Peyer's patch (tissue), 4 donors: Measurements from ENCODE around the gene PFN2. TPM values are rescaled to one million over a fixed set of nuclear protein-coding genes. Genes with fewer than 3 reads are reported as not detected.

ENCODE experiments used
- DNase-seq, 3 donors: peaks; one replicate each; pipeline ENCODE4 v3.0.0-alpha.2; 2017 to 2019
- H3K27ac ChIP-seq, 4 donors: fragments of 200-600 bp; sonication (generic); one replicate each; pipeline ENCODE4 v1.5.1; 2016 to 2019
- H3K27me3 ChIP-seq, 2 donors: fragments of 200-600 bp; sonication (generic); one replicate each; pipeline ENCODE4 v1.5.1; 2019
- H3K36me3 ChIP-seq, 3 donors: fragments of 200-600 bp; sonication (generic); one replicate each; pipeline ENCODE4 v1.5.1; 2016 to 2019
- H3K4me1 ChIP-seq, 4 donors: fragments of 200-600 bp; sonication (generic); one replicate each; pipeline ENCODE4 v1.5.1; 2016 to 2019
- H3K4me3 ChIP-seq, 4 donors: fragments of 200-600 bp; sonication (generic); 1 replicate in 3 of 4; 2 replicates in 1 of 4; pipeline ENCODE4 v1.5.1; 2016 to 2019; ENCODE audit warnings: mild to moderate bottlenecking in 1 of 4
- H3K9me3 ChIP-seq, 4 donors: fragments of 200-600 bp; sonication (generic); one replicate each; pipeline ENCODE4 v1.5.1; 2016 to 2019; ENCODE audit warnings: mild to moderate bottlenecking in 1 of 4
- POLR2A ChIP-seq, 2 donors: fragments of 450-650 bp; IDR thresholded peaks; one replicate each; pipeline ENCODE4 v1.5.1; 2017; ENCODE audit warnings: antibody characterized with exemption in 2 of 2, mild to moderate bottlenecking in 2 of 2, moderate library complexity in 2 of 2
- total RNA-seq, 4 donors: library from RNA; depleted of rRNA; stranded (reverse); fragments of >200 nt; gene quantifications; one replicate each; pipeline ENCODE4 v1.1.0, GENCODE V29; 2016
- TF ChIP-seq, protein P1 (sequence below), 6 experiments: fragments of 450-650 bp in 4 of 6; fragments of 200-600 bp in 2 of 6; sonication (generic) in 1 of 6; IDR thresholded peaks; one replicate each; pipeline ENCODE4 v1.5.1; 2017 to 2019; ENCODE audit warnings: antibody characterized with exemption in 6 of 6, mild to moderate bottlenecking in 3 of 6, moderate library complexity in 1 of 6

The PFN2 gene, protein sequence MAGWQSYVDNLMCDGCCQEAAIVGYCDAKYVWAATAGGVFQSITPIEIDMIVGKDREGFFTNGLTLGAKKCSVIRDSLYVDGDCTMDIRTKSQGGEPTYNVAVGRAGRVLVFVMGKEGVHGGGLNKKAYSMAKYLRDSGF
- total RNA-seq, result 10 to 100 TPM; 39.6 to 69.6 (median 60.9) TPM

DNA sequence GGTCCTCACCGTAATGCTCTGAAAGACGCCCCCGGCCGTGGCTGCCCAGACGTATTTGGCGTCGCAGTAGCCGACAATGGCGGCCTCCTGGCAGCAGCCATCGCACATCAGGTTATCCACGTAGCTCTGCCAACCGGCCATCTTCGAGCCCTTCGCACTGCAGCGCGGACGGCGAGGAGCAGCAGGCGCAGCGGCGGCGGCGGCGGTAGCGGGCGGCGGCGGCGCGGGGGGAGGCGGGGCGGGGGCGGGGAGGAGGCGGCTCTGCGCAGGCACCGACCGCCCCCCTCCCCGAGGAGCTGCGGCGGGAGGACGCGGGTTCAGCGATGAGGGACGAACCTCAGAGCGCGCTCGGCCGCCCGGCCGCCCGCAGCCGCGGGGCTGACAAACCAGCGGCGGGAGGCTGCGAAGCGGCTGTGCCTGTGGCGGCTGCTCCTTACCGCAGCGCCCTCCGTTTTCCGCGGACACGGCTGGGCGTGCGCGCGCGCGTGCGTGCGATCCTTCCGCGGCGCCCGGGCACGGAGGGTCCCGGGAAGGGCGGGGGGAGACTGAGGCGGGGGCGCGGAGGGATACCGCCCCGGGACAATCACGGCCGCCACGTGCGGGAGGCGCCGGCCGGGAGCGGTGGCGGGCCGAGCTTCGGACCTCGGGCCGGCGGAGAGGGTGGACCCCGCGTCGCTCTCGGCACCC, at the start of gene PFN2:
Gene PFN2 (minus strand): TSS at position 180 of the 687 bp plus-strand sequence. CDS start 39 bp downstream, at position 141.
- no peaks in the 10 kb centered on the region for H3K27me3 ChIP-seq
- H3K27ac ChIP-seq, result peak within 1 kb of the TSS; percentile 71 to 92 (median 84)
- no peaks in the 10 kb centered on the region for H3K36me3 ChIP-seq
- peak; percentile 16 to 22 for TF ChIP-seq POLR2A (IDR thresholded peaks at IDR 0.05)
- TF ChIP-seq, protein P1, sequence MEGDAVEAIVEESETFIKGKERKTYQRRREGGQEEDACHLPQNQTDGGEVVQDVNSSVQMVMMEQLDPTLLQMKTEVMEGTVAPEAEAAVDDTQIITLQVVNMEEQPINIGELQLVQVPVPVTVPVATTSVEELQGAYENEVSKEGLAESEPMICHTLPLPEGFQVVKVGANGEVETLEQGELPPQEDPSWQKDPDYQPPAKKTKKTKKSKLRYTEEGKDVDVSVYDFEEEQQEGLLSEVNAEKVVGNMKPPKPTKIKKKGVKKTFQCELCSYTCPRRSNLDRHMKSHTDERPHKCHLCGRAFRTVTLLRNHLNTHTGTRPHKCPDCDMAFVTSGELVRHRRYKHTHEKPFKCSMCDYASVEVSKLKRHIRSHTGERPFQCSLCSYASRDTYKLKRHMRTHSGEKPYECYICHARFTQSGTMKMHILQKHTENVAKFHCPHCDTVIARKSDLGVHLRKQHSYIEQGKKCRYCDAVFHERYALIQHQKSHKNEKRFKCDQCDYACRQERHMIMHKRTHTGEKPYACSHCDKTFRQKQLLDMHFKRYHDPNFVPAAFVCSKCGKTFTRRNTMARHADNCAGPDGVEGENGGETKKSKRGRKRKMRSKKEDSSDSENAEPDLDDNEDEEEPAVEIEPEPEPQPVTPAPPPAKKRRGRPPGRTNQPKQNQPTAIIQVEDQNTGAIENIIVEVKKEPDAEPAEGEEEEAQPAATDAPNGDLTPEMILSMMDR (IDR thresholded peaks at IDR 0.05), result peak in 1 of 6 experiments; percentile 2
- peaks cover 0 to 20% (median 5%) of the 10 kb centered on the region in 4 donors for H3K4me1 ChIP-seq
- H3K9me3 ChIP-seq, result no peaks in the 10 kb centered on the region
- peak within 1 kb of the TSS; percentile 72 to 96 (median 86) for H3K4me3 ChIP-seq
- DNase-seq, result peak; percentile 31 to 83 (median 76)

DNA sequence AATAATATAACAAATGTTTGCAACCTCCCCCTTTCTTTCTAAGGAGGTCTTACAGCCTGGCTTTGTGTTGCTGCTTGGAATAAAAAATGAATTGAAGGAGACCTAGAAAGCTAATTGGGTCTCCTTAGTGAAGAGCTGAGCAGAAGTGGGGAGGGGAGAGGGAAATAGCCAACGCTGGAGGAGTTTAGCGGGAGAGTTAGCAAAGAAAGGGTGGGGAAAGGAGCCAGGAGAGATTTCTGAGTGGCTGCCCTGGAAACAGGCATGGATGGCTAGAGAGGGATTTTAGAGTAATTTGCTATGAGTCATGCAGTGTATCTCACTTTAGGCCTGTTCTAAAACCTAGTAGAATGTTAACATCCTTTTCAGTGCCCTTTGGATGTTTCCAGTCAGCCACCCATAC, 45.2 kb upstream of the PFN2 start:
- no peak overlapping the region for H3K27ac ChIP-seq
- H3K9me3 ChIP-seq, result no peaks in the 10 kb centered on the region
- no peaks in the 10 kb centered on the region for H3K4me1 ChIP-seq
- no peaks in the 10 kb centered on the region for H3K36me3 ChIP-seq
- no peaks in the 10 kb centered on the region for H3K27me3 ChIP-seq
- no peak for DNase-seq
- H3K4me3 ChIP-seq, result no peak overlapping the region
- TF ChIP-seq, protein P1 (IDR thresholded peaks at IDR 0.05), result no peak
- TF ChIP-seq POLR2A (IDR thresholded peaks at IDR 0.05), result no peak

DNA sequence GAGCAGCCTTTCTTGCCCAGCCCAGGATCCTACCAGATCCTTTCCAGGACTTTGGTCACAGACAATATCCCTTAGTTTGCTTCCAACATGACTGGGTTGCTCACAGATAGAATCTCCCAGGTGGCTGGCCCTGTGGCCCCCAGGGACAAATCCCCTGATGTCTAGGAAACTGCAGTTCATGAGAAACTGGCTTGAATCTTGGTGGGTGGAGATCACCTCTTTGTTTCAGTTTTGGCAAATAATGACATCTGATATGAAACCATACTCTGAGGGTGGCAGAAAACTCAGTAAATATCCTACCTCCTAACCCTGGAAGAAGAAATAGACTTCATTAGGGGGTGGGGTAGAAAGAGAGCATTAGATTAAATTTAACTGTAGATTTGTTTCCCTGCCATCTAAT, 44.1 kb upstream of the PFN2 start:
- no peaks in the 10 kb centered on the region for H3K4me1 ChIP-seq
- no peak overlapping the region for H3K27ac ChIP-seq
- H3K36me3 ChIP-seq, result no peaks in the 10 kb centered on the region
- no peak overlapping the region for H3K4me3 ChIP-seq
- H3K9me3 ChIP-seq, result no peaks in the 10 kb centered on the region
- DNase-seq, result no peak
- H3K27me3 ChIP-seq, result no peaks in the 10 kb centered on the region
- TF ChIP-seq, protein P1 (IDR thresholded peaks at IDR 0.05), result no peak
- TF ChIP-seq POLR2A (IDR thresholded peaks at IDR 0.05), result no peak

DNA sequence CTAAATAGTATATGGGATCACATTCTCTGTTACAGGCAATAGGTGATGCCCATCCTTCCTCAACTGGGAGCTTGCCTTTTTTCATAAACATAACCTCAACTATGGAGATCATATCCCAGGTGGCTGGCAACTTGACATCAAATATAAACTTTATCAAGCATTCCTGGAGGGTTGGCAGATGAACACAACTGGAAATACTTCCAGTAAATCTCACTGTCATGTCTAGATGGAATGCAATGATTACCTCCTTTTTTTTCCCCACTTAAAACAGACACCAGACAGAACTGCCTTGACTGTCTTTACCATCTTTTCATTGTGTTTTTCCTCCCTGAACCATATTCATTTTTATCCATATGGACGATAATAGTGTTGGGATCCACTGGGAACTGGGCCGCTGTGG, 43.1 kb upstream of the PFN2 start:
- TF ChIP-seq POLR2A (IDR thresholded peaks at IDR 0.05), result no peak
- TF ChIP-seq, protein P1 (IDR thresholded peaks at IDR 0.05), result no peak
- no peak overlapping the region for H3K27ac ChIP-seq
- H3K4me3 ChIP-seq, result no peak overlapping the region
- no peaks in the 10 kb centered on the region for H3K9me3 ChIP-seq
- H3K4me1 ChIP-seq, result no peaks in the 10 kb centered on the region
- no peaks in the 10 kb centered on the region for H3K27me3 ChIP-seq
- H3K36me3 ChIP-seq, result no peaks in the 10 kb centered on the region
- DNase-seq, result no peak

- Histone ChIP-seq H3K27me3 (no peaks in the 10 kb centered on the region), H3K27ac (no peak overlapping the region), H3K4me3 (no peak overlapping the region), H3K4me1 (no peaks in the 10 kb centered on the region), H3K36me3 (no peaks in the 10 kb centered on the region), H3K9me3 (no peaks in the 10 kb centered on the region)
- DNase-seq, result no peak
- TF ChIP-seq, protein P1 (IDR thresholded peaks at IDR 0.05), result no peak
- no peak for TF ChIP-seq POLR2A (IDR thresholded peaks at IDR 0.05)
Measured at GRCh38 chr3:150006794-150007193, 36.1 kb upstream of the PFN2 start.
